GM11168 (cell line): Measurements from ENCODE around the gene IGLON5.

Source experiments
- in situ Hi-C: fragments of 300-500 bp; cut with MboI; formaldehyde crosslinking; loops from one replicate; pipeline ENCODE4 v1.12.0; 2022; ENCODE audit warnings: low sequenced_read_pairs; ENCODE audit not compliant: unreplicated experiment

Gene IGLON5

GRCh38 chr19:51377422-51377821 lies 66.0 kb downstream of the IGLON5 start:
- in situ Hi-C loops, result no loop called here

DNA sequence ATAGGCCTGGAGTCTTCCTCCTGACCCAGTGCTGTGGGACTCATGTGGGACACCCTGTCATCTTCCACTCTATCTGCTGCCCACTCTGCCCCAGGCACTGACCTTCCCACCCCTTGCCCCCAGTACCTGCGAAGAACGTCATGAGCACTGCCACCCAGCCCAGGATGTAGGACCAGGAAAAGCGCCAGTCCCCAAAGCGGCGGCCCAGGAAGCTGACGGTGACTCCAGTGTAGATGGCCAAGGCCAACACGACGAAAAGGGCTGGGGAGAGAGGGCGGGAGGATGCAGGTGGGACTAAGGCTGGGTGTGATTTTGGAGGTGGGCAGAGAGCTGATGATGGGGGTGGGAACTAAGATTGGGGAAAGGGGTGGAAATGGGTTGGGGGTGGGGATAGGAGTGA lies 68.9 kb downstream of the IGLON5 start:
- in situ Hi-C loops, result no loop called here
